Loucy (cell line): ENCODE measurements around the gene CATSPER2.
"Not testable (repeated sequence)": the region's sequence is repeated elsewhere in the genome, so short reads cannot be mapped to it uniquely, and the experiment has no call there.

ENCODE experiments used
- CTCF ChIP-seq: fragments of 200-600 bp; sonication (generic); conservative IDR thresholded peaks from 2 replicates; pipeline ENCODE4 v1.5.1; 2014; ENCODE audit warnings: mild to moderate bottlenecking, antibody characterized with exemption, low read length
- EZH2phosphoT487 ChIP-seq: fragments of 200-600 bp; IDR thresholded peaks from 2 replicates; pipeline ENCODE4 v1.6.1; 2018; ENCODE audit warnings: antibody characterized with exemption, mild to moderate bottlenecking, moderate library complexity, borderline replicate concordance

- TF ChIP-seq CTCF, EZH2phosphoT487: not testable (repeated sequence)
Measured at GRCh38 chr15:43659727-43660126, 11.1 kb upstream of the CATSPER2 start.
